ENCODE data around the gene PRMT3.

DNA sequence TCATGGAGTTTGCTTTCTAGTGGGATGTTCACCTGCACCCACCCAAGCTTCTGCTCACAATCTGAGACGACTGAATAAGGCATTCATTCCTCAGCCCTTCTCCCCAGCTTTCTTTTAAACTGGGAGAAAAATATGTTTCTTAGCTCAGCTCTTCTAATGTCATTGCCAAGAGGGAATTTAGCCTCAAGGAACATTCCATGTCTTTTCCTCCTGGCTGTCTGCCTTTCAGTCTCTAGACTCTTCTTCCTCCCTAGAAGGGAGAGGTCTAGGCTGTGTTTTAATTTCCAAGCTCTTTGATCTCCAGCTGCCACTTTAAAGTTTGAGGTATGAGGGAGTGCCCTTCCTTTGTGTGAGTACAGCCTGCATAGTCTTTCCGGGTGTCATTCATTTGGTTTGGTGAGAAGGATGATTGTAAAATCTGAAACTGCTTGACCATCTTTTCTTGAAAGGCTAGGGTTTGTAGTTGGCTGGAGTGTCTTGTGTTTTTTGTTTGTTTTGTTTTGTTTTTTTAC is 35.7 kb upstream of the PRMT3 start:
- TF ChIP-seq, protein P1, sequence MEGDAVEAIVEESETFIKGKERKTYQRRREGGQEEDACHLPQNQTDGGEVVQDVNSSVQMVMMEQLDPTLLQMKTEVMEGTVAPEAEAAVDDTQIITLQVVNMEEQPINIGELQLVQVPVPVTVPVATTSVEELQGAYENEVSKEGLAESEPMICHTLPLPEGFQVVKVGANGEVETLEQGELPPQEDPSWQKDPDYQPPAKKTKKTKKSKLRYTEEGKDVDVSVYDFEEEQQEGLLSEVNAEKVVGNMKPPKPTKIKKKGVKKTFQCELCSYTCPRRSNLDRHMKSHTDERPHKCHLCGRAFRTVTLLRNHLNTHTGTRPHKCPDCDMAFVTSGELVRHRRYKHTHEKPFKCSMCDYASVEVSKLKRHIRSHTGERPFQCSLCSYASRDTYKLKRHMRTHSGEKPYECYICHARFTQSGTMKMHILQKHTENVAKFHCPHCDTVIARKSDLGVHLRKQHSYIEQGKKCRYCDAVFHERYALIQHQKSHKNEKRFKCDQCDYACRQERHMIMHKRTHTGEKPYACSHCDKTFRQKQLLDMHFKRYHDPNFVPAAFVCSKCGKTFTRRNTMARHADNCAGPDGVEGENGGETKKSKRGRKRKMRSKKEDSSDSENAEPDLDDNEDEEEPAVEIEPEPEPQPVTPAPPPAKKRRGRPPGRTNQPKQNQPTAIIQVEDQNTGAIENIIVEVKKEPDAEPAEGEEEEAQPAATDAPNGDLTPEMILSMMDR (conservative IDR thresholded peaks at IDR 0.05; ENCODE audit: low read depth, low read length) = no peak
- TF ChIP-seq, protein P2, sequence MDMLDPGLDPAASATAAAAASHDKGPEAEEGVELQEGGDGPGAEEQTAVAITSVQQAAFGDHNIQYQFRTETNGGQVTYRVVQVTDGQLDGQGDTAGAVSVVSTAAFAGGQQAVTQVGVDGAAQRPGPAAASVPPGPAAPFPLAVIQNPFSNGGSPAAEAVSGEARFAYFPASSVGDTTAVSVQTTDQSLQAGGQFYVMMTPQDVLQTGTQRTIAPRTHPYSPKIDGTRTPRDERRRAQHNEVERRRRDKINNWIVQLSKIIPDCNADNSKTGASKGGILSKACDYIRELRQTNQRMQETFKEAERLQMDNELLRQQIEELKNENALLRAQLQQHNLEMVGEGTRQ (IDR thresholded peaks at IDR 0.05; ENCODE audit: low read depth, low read length) = no peak
- TF ChIP-seq BHLHE40 (IDR thresholded peaks at IDR 0.05; ENCODE audit: low read depth, low read length) (no peak), POLR2A (IDR thresholded peaks at IDR 0.05; ENCODE audit: low read depth, low read length) (no peak), RAD21 (IDR thresholded peaks at IDR 0.05; ENCODE audit: low read length) (no peak), RFX5 (IDR thresholded peaks at IDR 0.05; ENCODE audit: low read depth, low read length) (no peak), MAFK (IDR thresholded peaks at IDR 0.05; ENCODE audit: low read depth, low read length) (no peak), CHD1 (IDR thresholded peaks at IDR 0.05; ENCODE audit: low read depth, low read length) (no peak), MXI1 (IDR thresholded peaks at IDR 0.05; ENCODE audit: borderline replicate concordance, low read depth, low read length) (no peak), MAZ (IDR thresholded peaks at IDR 0.05; ENCODE audit: borderline replicate concordance, low read depth, low read length) (no peak), FOS (IDR thresholded peaks at IDR 0.05; ENCODE audit: low read depth, low read length) (no peak), NFE2L2 (IDR thresholded peaks at IDR 0.05; ENCODE audit: low read depth, low read length) (no peak), SMC3 (IDR thresholded peaks at IDR 0.05; ENCODE audit: low read depth, low read length) (no peak), RCOR1 (IDR thresholded peaks at IDR 0.05; ENCODE audit: insufficient replicate concordance, low read length) (no peak)
